Measurements from ENCODE around the gene KRT5.

GRCh38 chr12:52543985-52544883 is 24.0 kb upstream of the KRT5 start:
- TF ChIP-seq CTCF (IDR thresholded peaks at IDR 0.05), result peak in 1 of 2 donors; percentile 24
- TF ChIP-seq EP300 (IDR thresholded peaks at IDR 0.05), result no peak
- no peak for TF ChIP-seq POLR2AphosphoS5 (IDR thresholded peaks at IDR 0.05)

Data from suprapubic skin (tissue), 4 donors.